Keratinocyte (primary cell): ENCODE measurements around the gene ETV5. TPM values are rescaled to one million over a fixed set of nuclear protein-coding genes. Genes with fewer than 3 reads are reported as not detected.

Experiments used
- DNase-seq: peaks from one replicate; pipeline ENCODE4 v3.0.0-alpha.2; 2011; ENCODE audit warnings: low read depth, missing footprints, low spot score
- FAIRE-seq: peaks from 2 replicates; lab custom pipeline; 2011; peaks lifted over from hg19 to GRCh38; lab: Jason Lieb, UNC
- H2AFZ ChIP-seq: 2 replicates; pipeline ENCODE4 v1.6.0; 2012; ENCODE audit warnings: low read length, control low read depth, inconsistent platforms; ENCODE audit not compliant: control insufficient read depth
- H3K27ac ChIP-seq: 2 replicates; pipeline ENCODE4 v1.5.1; 2011; ENCODE audit warnings: low read length; ENCODE audit not compliant: control insufficient read depth, insufficient read depth
- H3K27me3 ChIP-seq: 3 replicates; pipeline ENCODE4 v1.6.0; 2011; ENCODE audit warnings: low read length; ENCODE audit not compliant: control insufficient read depth, insufficient read depth; ENCODE audit errors: extremely low read depth
- H3K36me3 ChIP-seq, 2 experiments: 2 replicates in 1 of 2; 3 replicates in 1 of 2; pipeline ENCODE4 v1.5.1; 2011; ENCODE audit warnings: low read length in 2 of 2, mild to moderate bottlenecking in 1 of 2; ENCODE audit not compliant: control insufficient read depth in 2 of 2, insufficient read depth in 2 of 2; ENCODE audit errors: extremely low read depth in 1 of 2
- H3K4me1 ChIP-seq: 3 replicates; pipeline ENCODE4 v1.5.1; 2011; ENCODE audit warnings: low read length; ENCODE audit not compliant: control insufficient read depth, insufficient read depth; ENCODE audit errors: extremely low read depth
- H3K4me2 ChIP-seq: 3 replicates; pipeline ENCODE4 v1.6.0; 2011; ENCODE audit warnings: low read depth, low read length; ENCODE audit not compliant: control insufficient read depth, insufficient read depth; ENCODE audit errors: extremely low read depth
- H3K4me3 ChIP-seq, 3 experiments: fragments of 200-600 bp in 1 of 3; sonication (generic) in 1 of 3; 2 replicates in 2 of 3; 3 replicates in 1 of 3; pipeline ENCODE4 v1.5.1; 2011 to 2016; ENCODE audit warnings: low read length in 3 of 3, mild to moderate bottlenecking in 3 of 3, control low read depth in 2 of 3, inconsistent platforms in 1 of 3, low read depth in 1 of 3, mixed read lengths in 1 of 3, mixed run types in 1 of 3, moderate library complexity in 1 of 3; ENCODE audit not compliant: control insufficient read depth in 2 of 3, insufficient read depth in 2 of 3; ENCODE audit errors: extremely low read depth in 1 of 3
- H3K79me2 ChIP-seq: 2 replicates; pipeline ENCODE4 v1.6.0; 2012; ENCODE audit warnings: low read length; ENCODE audit not compliant: control insufficient read depth, insufficient read depth
- H3K9ac ChIP-seq: 3 replicates; pipeline ENCODE4 v1.6.0; 2011; ENCODE audit warnings: low read length; ENCODE audit not compliant: control insufficient read depth, insufficient read depth; ENCODE audit errors: extremely low read depth
- H3K9me1 ChIP-seq: 3 replicates; pipeline ENCODE4 v1.6.0; 2011; ENCODE audit warnings: low read length; ENCODE audit not compliant: control insufficient read depth, insufficient read depth; ENCODE audit errors: extremely low read depth
- H3K9me3 ChIP-seq: 2 replicates; pipeline ENCODE4 v1.5.1; 2012; ENCODE audit warnings: low read depth, low read length; ENCODE audit not compliant: control insufficient read depth
- H4K20me1 ChIP-seq: 3 replicates; pipeline ENCODE4 v1.6.0; 2011; ENCODE audit warnings: low read length; ENCODE audit not compliant: control insufficient read depth, insufficient read depth; ENCODE audit errors: extremely low read depth
- CTCF ChIP-seq, 3 experiments: IDR thresholded peaks in 1 of 3; conservative IDR thresholded peaks in 1 of 3; optimal IDR thresholded peaks in 1 of 3; 2 replicates in 2 of 3; 3 replicates in 1 of 3; pipeline versions ENCODE3 to v1.5.1; 2011; ENCODE audit warnings: low read length in 3 of 3, mild to moderate bottlenecking in 3 of 3, moderate library complexity in 2 of 3, control low read depth in 1 of 3, inconsistent platforms in 1 of 3; ENCODE audit not compliant: insufficient read depth in 2 of 3; ENCODE audit errors: extremely low read depth in 1 of 3
- EZH2 ChIP-seq: IDR thresholded peaks from one replicate; pipeline ENCODE4 v1.6.1; 2012; ENCODE audit warnings: inconsistent platforms, mild to moderate bottlenecking, low read length, moderate library complexity
- dilution Hi-C: fragments of 300-500 bp; cut with MboI; formaldehyde crosslinking; loops from one replicate; pipeline ENCODE4 v1.7.0; 2020; ENCODE audit warnings: low sequenced_read_pairs; ENCODE audit not compliant: extremely low pct_ligation_motif_present
- polyA plus RNA-seq, 5 experiments: library from polyadenylated mRNA; depleted of rRNA in 3 of 5; stranded (reverse) in 3 of 5; stranded (forward) in 1 of 5; unstranded in 1 of 5; fragments of >200 nt; gene quantifications; 1 replicate in 1 of 5; 2 replicates in 3 of 5; 3 replicates in 1 of 5; pipeline versions ENCODE4 v1.2.1 to v1.2.3, GENCODE V29; 2011 to 2012; ENCODE audit warnings: missing spikeins in 2 of 5, low read depth in 1 of 5, low replicate concordance in 1 of 5

The ETV5 gene
- polyA plus RNA-seq, 1 donor (not counting 4 experiments of a cell fraction or from before 2014, with no cell fraction given): 28.7 TPM

- Histone ChIP-seq H4K20me1 (peaks cover 3% of the 10 kb centered on the region), H3K9me1 (no peaks in the 10 kb centered on the region), H3K9me3 (no peaks in the 10 kb centered on the region), H3K79me2 (peaks cover 3% of the 10 kb centered on the region), H3K36me3 (peaks cover 14 to 18% of the 10 kb centered on the region in 2 experiments), H3K4me2 (no peak overlapping the region), H3K9ac (no peak overlapping the region), H3K27me3 (no peaks in the 10 kb centered on the region), H3K4me3 (no peak overlapping the region), H3K27ac (no peak overlapping the region), H3K4me1 (peaks cover 5% of the 10 kb centered on the region), H2AFZ (no peak overlapping the region)
- DNase-seq (no peak), FAIRE-seq (no peak)
- dilution Hi-C loops: no loop called here
- TF ChIP-seq CTCF (optimal IDR thresholded peaks at IDR 0.05 in 1 of 3, IDR thresholded peaks at IDR 0.05 in 1 of 3, conservative IDR thresholded peaks at IDR 0.05 in 1 of 3; ENCODE audit: extremely low read depth in 1 of 3, insufficient read depth in 2 of 3, low read length in 3 of 3) (no peak), EZH2 (no peak)
Measured at GRCh38 chr3:186080849-186081438, 27.9 kb downstream of the ETV5 start.

- FAIRE-seq: no peak
- dilution Hi-C loops: no loop called here
- H3K9me3 ChIP-seq: no peaks in the 10 kb centered on the region
Measured at GRCh38 chr3:186079925-186080324, 29.0 kb downstream of the ETV5 start.

More at GRCh38 chr3:186079925-186080324, 29.0 kb downstream of the ETV5 start:
- peaks cover 14 to 21% of the 10 kb centered on the region in 2 experiments for H3K36me3 ChIP-seq
- no peak overlapping the region for H3K4me2 ChIP-seq
- H3K79me2 ChIP-seq: no peaks in the 10 kb centered on the region
- no peaks in the 10 kb centered on the region for H3K27me3 ChIP-seq
- no peak for TF ChIP-seq CTCF (optimal IDR thresholded peaks at IDR 0.05 in 1 of 3, IDR thresholded peaks at IDR 0.05 in 1 of 3, conservative IDR thresholded peaks at IDR 0.05 in 1 of 3; ENCODE audit: extremely low read depth in 1 of 3, insufficient read depth in 2 of 3, low read length in 3 of 3)
- no peak for TF ChIP-seq EZH2
- no peaks in the 10 kb centered on the region for H4K20me1 ChIP-seq
- no peaks in the 10 kb centered on the region for H3K9me1 ChIP-seq
- H2AFZ ChIP-seq: no peak overlapping the region
- no peak overlapping the region for H3K9ac ChIP-seq
- no peak overlapping the region for H3K27ac ChIP-seq
- H3K4me1 ChIP-seq: peaks cover 15% of the 10 kb centered on the region
- DNase-seq: no peak
- no peak overlapping the region for H3K4me3 ChIP-seq
